GM19099 (cell line): Measurements from ENCODE around the gene FAM20C.

Source experiments
- POLR2A ChIP-seq: IDR thresholded peaks from 3 replicates; pipeline ENCODE4 v1.6.1; 2011; ENCODE audit warnings: low read depth; ENCODE audit not compliant: insufficient read length; ENCODE audit errors: extremely low read depth

Gene FAM20C

DNA sequence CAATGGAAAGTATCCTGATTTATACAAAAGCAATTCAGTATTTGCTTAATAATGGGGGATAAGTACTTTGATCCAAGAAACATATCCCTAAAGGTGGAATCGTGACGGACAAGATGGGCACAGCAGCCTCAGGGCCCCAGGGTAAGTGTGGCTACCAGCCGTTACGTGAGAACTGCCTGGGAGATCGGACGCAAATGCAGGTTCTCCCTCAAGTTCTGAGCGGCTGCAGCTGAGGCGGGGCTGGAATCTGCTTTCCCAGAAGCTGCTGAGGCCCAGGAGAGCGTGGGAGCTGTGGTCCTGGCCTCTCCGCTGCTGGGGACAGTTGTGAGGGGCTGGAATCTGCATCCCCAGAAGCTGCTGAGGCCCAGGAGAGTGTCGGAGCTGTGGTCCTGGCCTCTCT, 111.1 kb downstream of the FAM20C start:
- TF ChIP-seq POLR2A: no peak

DNA sequence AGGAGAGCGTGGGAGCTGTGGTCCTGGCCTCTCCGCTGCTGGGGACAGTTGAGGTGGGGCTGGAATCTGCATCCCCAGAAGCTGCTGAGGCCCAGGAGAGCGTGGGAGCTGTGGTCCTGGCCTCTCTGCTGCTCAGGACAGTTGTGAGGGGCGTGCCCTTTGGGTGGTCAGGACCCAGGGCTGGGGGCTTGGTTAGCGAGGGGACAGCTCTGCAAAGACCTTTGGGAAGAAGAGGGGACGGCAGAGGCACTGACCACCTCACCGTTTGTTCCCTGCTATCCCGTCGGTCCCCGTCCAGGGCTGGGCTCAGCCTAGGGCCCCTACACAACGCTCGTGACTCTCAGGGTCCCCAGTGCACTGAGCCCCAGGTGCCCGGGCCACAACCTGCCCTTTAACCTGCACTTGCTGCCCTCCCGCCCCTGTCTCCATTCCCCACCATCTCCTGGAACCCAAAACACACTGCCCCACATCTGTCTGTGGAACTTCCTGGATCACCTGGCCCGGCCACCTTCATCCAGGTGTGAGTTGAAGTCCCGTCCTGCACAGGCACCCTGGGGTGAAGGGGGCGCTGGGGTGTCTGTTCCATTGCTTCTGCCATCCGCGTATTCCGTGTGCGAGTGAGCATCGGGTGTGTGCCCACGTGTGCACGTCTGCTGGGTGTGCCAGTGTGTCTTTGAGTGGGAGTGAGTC, 111.7 kb downstream of the FAM20C start:
- no peak for TF ChIP-seq POLR2A

DNA sequence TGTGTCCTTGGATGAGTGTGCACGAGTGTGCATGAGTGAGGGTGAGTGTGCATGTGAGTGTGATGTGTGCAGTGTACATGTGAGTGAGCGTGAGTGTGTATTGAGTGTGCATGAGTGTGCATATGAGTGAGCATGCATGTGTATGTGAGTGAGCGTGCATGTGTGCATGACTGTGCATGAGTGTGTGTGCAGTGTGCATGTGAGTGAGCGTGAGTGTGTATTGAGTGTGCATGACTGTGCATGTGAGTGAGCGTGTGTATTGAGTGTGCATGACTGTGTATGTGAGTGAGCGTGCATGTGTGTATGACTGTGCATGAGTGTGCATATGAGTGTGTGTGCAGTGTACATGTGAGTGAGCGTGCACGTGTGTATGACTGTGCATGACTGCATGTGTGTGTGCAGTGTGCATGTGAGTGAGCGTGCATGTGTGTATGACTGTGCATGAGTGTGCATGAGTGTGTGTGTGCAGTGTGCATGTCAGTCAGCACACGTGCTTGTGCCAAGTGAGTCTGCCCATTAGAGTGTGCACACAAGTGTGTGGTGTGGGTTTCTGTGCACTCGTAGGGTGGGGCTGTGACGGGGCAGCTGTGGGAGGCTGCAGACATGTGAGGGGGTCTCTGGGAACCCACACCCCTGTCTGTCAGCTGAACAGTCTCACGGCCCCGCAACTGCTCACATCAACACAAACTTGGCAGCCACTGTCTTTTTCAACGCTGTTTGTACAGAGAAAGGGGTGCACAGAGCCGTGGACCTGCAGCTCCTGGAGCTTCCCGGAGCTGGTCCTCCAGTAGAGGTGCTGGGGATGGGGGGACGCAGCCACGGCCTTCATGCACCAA, 112.4 kb downstream of the FAM20C start:
- TF ChIP-seq POLR2A: no peak

DNA sequence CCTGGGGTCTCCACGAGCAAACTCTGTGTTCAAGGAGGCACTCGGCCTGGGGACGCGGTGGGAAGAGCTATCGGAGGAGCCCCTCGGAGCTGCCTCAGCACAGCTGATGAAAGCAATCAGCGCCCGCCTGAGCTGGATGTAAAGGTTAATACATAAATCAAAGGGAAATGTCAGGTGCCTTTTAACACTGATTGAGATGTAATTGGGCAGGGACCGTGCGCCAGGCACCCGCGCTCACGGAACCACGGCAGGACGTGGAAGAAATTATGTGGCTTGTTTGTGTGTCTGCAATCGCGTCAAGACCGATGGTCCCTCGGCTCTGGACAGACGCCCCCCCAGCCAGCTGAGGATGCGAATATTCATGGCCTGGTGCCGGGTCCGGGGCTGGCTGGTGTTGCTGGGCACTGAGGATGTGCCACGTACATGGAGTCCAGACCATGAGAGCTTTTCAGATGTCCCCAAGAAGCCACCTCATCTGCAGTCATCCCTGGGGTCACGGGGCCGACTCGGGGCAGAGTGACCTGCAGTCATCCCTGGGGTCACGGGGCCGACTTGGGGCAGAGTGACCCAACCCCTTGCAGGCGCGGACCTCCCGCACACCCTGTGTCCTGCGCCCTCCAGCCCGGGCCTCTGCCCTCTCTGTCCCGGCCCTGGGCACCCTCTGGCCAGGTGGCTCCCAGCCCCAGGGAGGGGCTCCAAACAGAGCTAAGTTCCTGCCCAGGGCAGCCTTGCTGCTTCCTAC, 113.2 kb downstream of the FAM20C start:
- no peak for TF ChIP-seq POLR2A

DNA sequence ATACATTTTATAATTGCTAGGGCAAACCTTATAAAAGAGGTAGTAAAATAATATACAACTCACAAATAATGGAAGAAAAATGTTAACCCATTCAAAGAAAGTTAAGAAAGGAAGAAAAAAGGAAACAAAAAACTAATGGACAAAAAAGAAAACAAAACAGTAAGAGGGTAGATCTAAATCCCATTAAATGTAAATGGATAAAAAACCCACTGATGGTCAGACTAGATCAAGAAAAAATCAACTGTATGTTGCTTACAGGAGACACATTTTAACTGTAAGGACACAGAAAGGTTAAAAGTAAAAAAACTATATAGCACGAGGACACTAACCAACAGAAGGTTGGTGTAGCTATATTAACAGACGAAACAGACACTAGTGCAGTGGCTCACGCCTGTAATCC, 115.6 kb downstream of the FAM20C start:
- no peak for TF ChIP-seq POLR2A

DNA sequence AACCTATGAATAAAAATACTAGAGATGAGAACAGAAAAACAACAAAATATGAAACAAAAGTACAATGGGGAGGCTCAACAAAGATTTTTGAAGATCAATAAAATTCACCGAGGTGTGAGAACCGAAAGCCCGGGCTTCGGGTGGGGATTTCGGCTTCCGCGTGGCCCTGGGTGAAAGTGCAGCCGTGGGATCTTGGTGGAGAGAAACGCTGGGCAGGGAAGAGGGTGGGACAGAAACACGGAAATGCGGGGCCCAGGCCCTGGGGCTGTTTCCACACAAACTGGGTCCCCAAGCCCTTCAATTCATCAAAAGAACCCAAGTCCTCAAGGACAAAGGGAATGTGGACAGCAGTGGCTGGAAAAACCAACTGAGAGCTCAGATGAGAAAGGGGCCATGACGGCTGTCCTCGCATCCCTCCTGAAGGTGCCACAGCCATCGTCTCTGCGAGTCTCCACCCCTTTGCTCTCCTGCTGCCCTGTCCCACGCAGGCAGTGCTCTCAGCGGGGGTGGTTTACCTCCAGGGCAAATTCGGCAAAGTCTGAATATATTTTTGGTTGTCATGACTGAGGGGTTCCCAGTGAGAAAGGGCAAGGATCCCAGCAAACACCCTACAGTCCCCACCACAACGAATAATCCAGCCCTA, 117.3 kb downstream of the FAM20C start:
- no peak for TF ChIP-seq POLR2A
